HEK293T (cell line): Measurements from ENCODE around the gene DNAJA4.

Source experiments
- ARNT ChIP-seq: fragments of 450-650 bp; IDR thresholded peaks from 2 replicates; pipeline ENCODE4 v1.6.1; 2017; ENCODE audit warnings: mild to moderate bottlenecking
- BHLHE40 ChIP-seq: fragments of 450-650 bp; IDR thresholded peaks from 2 replicates; pipeline ENCODE4 v1.6.1; 2016; ENCODE audit warnings: mild to moderate bottlenecking, moderate library complexity, borderline replicate concordance
- FOXM1 ChIP-seq: fragments of 450-650 bp; IDR thresholded peaks from 2 replicates; pipeline ENCODE4 v1.6.1; 2017; ENCODE audit warnings: mild to moderate bottlenecking, borderline replicate concordance
- SP1 ChIP-seq: fragments of 450-650 bp; IDR thresholded peaks from 2 replicates; pipeline ENCODE4 v1.6.1; 2017

DNA sequence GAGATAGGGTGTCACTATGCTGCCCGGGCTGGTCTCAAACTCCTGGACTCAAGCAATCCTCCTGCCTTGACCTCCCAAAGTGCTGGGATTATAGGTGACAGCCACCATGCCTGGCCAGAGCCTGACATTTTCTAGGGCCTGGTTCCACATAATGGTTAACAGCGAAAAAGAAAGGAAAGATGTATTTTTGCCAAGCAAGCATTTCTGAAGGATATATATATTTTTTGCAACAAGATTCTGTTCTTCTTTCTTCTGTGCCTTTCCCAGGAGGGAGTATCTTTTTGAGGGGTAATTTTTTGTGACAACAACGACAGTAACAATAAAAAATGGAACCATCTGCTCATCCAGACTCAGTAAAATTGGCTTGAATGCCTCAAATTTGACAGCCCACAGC lies 8.3 kb upstream of the DNAJA4 start:
- no peak for TF ChIP-seq ARNT
- no peak for TF ChIP-seq BHLHE40
- no peak for TF ChIP-seq FOXM1
- no peak for TF ChIP-seq SP1
